ENCODE measurements around the gene TXNDC5. TPM values are rescaled to one million over a fixed set of nuclear protein-coding genes. Genes with fewer than 3 reads are reported as not detected.

TXNDC5 gene
- polyA plus RNA-seq, 1 donor from 2014 or later: 37.7 TPM

DNA sequence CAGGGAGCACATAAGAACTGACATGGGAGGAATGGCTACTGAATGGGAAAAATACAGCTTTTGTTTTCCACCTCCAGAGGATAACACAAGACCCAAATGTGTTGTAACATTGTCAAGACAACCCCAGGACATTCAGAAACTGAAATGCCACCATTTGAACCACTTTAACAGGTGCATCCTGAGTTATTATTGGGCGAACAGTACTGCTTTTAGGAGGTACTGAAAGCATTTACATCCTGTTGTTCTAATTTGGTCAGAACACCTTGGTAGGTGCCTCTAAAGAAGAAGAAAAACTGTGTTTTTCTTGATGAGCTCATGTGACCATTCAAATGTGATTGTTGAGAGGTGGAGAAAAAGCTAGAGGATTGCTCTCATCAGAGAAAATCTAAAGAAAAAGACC is 6.4 kb upstream of the TXNDC5 start:
- H3K79me2 ChIP-seq (replicated peaks; ENCODE audit: insufficient read depth, low read length): no peaks in the 10 kb centered on the region

DNA sequence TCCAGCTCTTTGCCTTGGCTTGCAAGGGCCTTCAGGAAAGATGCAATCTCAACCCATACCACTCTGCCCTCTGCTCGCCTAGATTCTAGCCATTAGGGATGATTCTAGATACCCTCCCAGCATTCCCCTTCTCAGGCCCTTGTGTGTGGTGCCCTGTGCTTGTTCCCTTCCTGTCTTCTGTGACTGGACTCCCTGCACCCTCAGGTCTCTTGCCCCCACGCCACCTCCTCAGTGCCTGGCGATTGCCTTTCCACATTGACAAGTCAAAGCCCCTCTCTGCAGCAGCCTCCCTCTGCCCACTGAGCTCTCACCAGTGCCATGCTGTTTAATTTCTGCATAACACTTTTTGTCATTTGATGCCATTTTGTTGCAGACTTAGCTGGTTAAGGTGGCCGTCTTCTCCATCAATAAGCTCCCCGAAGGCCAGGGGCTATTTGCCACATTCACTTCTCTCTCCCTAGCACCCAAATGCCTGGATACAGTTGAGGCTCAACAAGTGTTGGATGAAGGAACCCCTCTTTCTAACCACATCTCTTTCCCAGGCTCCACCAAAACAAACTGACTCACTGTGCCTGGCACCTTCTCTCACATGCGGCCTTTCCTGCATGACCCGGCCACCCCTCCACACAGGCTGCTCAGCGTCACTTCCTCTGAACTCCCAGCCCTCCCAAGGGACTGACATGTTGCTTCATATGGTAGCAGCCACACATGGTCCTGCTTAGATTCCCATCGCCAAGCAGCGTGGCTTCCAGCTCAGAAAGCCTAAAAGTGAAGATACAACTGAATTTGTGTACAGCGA is 4.6 kb upstream of the TXNDC5 start:
- Histone ChIP-seq H3F3A (ENCODE audit: insufficient read depth, low read length, poor library complexity, severe bottlenecking) (no peaks in the 10 kb centered on the region), H3K36me3 (ENCODE audit: insufficient read depth, low read length) (no peaks in the 10 kb centered on the region), H3K9me3 (ENCODE audit: low read length) (no peaks in the 10 kb centered on the region), H4K20me1 (ENCODE audit: insufficient read depth) (no peaks in the 10 kb centered on the region), H3K4me3 (ENCODE audit: low read length) (no peak overlapping the region), H3K9me2 (ENCODE audit: insufficient read depth, low read length) (no peaks in the 10 kb centered on the region), H3K4me2 (ENCODE audit: low read length) (no peak overlapping the region), H3K27ac (ENCODE audit: low read length) (no peak overlapping the region), H3K9ac (ENCODE audit: low read length) (no peak overlapping the region), H3K79me2 (replicated peaks; ENCODE audit: insufficient read depth, low read length) (no peaks in the 10 kb centered on the region), H3K27me3 (ENCODE audit: insufficient read depth, low read depth, low read length) (peaks cover 6% of the 10 kb centered on the region), H2AFZ (ENCODE audit: low read depth, low read length) (no peak overlapping the region)
- TF ChIP-seq TAF1 (IDR thresholded peaks at IDR 0.05; ENCODE audit: low read depth): no peak
- TF ChIP-seq RAD21 (conservative IDR thresholded peaks at IDR 0.05): no peak
- TF ChIP-seq EZH2 (IDR thresholded peaks at IDR 0.05; ENCODE audit: borderline replicate concordance, insufficient read depth, low read length, poor library complexity, severe bottlenecking): no peak
- TF ChIP-seq, protein P1, sequence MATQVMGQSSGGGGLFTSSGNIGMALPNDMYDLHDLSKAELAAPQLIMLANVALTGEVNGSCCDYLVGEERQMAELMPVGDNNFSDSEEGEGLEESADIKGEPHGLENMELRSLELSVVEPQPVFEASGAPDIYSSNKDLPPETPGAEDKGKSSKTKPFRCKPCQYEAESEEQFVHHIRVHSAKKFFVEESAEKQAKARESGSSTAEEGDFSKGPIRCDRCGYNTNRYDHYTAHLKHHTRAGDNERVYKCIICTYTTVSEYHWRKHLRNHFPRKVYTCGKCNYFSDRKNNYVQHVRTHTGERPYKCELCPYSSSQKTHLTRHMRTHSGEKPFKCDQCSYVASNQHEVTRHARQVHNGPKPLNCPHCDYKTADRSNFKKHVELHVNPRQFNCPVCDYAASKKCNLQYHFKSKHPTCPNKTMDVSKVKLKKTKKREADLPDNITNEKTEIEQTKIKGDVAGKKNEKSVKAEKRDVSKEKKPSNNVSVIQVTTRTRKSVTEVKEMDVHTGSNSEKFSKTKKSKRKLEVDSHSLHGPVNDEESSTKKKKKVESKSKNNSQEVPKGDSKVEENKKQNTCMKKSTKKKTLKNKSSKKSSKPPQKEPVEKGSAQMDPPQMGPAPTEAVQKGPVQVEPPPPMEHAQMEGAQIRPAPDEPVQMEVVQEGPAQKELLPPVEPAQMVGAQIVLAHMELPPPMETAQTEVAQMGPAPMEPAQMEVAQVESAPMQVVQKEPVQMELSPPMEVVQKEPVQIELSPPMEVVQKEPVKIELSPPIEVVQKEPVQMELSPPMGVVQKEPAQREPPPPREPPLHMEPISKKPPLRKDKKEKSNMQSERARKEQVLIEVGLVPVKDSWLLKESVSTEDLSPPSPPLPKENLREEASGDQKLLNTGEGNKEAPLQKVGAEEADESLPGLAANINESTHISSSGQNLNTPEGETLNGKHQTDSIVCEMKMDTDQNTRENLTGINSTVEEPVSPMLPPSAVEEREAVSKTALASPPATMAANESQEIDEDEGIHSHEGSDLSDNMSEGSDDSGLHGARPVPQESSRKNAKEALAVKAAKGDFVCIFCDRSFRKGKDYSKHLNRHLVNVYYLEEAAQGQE (IDR thresholded peaks at IDR 0.05; ENCODE audit: borderline replicate concordance): no peak
- TF ChIP-seq EP300 (conservative IDR thresholded peaks at IDR 0.05; ENCODE audit: poor library complexity, severe bottlenecking): no peak
- TF ChIP-seq MXI1 (conservative IDR thresholded peaks at IDR 0.05; ENCODE audit: poor library complexity, severe bottlenecking): no peak
- TF ChIP-seq, protein P2, sequence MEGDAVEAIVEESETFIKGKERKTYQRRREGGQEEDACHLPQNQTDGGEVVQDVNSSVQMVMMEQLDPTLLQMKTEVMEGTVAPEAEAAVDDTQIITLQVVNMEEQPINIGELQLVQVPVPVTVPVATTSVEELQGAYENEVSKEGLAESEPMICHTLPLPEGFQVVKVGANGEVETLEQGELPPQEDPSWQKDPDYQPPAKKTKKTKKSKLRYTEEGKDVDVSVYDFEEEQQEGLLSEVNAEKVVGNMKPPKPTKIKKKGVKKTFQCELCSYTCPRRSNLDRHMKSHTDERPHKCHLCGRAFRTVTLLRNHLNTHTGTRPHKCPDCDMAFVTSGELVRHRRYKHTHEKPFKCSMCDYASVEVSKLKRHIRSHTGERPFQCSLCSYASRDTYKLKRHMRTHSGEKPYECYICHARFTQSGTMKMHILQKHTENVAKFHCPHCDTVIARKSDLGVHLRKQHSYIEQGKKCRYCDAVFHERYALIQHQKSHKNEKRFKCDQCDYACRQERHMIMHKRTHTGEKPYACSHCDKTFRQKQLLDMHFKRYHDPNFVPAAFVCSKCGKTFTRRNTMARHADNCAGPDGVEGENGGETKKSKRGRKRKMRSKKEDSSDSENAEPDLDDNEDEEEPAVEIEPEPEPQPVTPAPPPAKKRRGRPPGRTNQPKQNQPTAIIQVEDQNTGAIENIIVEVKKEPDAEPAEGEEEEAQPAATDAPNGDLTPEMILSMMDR (IDR thresholded peaks at IDR 0.05; ENCODE audit: poor library complexity, severe bottlenecking): no peak
- TF ChIP-seq SMC3 (conservative IDR thresholded peaks at IDR 0.05; ENCODE audit: poor library complexity): no peak

More for the DNA sequence above, 6.4 kb upstream of the TXNDC5 start:
- H3K27me3 ChIP-seq (ENCODE audit: insufficient read depth, low read depth, low read length): no peaks in the 10 kb centered on the region
- H2AFZ ChIP-seq (ENCODE audit: low read depth, low read length): no peak overlapping the region
- H3K9me3 ChIP-seq (ENCODE audit: low read length): no peaks in the 10 kb centered on the region
- no peak overlapping the region for H3K4me2 ChIP-seq (ENCODE audit: low read length)
- no peaks in the 10 kb centered on the region for H3K9me2 ChIP-seq (ENCODE audit: insufficient read depth, low read length)
- TF ChIP-seq POLR2AphosphoS5 (IDR thresholded peaks at IDR 0.05) (no peak), MXI1 (conservative IDR thresholded peaks at IDR 0.05; ENCODE audit: poor library complexity, severe bottlenecking) (no peak), EZH2 (IDR thresholded peaks at IDR 0.05; ENCODE audit: borderline replicate concordance, insufficient read depth, low read length, poor library complexity, severe bottlenecking) (no peak), RAD21 (conservative IDR thresholded peaks at IDR 0.05) (no peak), SMC3 (conservative IDR thresholded peaks at IDR 0.05; ENCODE audit: poor library complexity) (no peak), TAF1 (IDR thresholded peaks at IDR 0.05; ENCODE audit: low read depth) (no peak), EP300 (conservative IDR thresholded peaks at IDR 0.05; ENCODE audit: poor library complexity, severe bottlenecking) (no peak)
- TF ChIP-seq, protein P1 (IDR thresholded peaks at IDR 0.05; ENCODE audit: borderline replicate concordance): no peak
- TF ChIP-seq, protein P2 (IDR thresholded peaks at IDR 0.05; ENCODE audit: poor library complexity, severe bottlenecking): no peak
- H3K9ac ChIP-seq (ENCODE audit: low read length): no peak overlapping the region
- H4K20me1 ChIP-seq (ENCODE audit: insufficient read depth): no peaks in the 10 kb centered on the region
- no peaks in the 10 kb centered on the region for H3F3A ChIP-seq (ENCODE audit: insufficient read depth, low read length, poor library complexity, severe bottlenecking)
- H3K4me3 ChIP-seq (ENCODE audit: low read length): no peak overlapping the region
- H3K27ac ChIP-seq (ENCODE audit: low read length): no peak overlapping the region
- no peaks in the 10 kb centered on the region for H3K36me3 ChIP-seq (ENCODE audit: insufficient read depth, low read length)

Data from neural cell (in vitro differentiated cells).